Fibroblast of upper back skin (primary cell): ENCODE measurements around the gene RABEPK.
A peak's percentile ranks its signal among the peaks of the same experiment; 100 is the strongest.
"Not testable (repeated sequence)": the region's sequence is repeated elsewhere in the genome, so short reads cannot be mapped to it uniquely, and the experiment has no call there.

ENCODE experiments used
- DNase-seq: peaks from one replicate; pipeline ENCODE4 v3.0.0-alpha.2; 2013

RABEPK gene

GRCh38 chr9:125200216-125201047 is at the start of gene RABEPK:
Gene RABEPK, plus strand, starts transcription at chr9:125200542. Its CDS starts 2,472 bp downstream, at chr9:125203014.
- DNase-seq: peak; percentile 95

GRCh38 chr9:125151730-125152129 is 48.6 kb upstream of the RABEPK start:
- no peak for DNase-seq

- DNase-seq: no peak
These were observed 46.5 kb upstream of the RABEPK start for GRCh38 chr9:125153712-125154367.

- DNase-seq: no peak
These were observed 43.8 kb upstream of the RABEPK start for GRCh38 chr9:125156551-125156950.

- no peak for DNase-seq
These were observed 39.6 kb upstream of the RABEPK start for GRCh38 chr9:125160750-125161149.

- peak; percentile 60 for DNase-seq
These were observed 38.9 kb upstream of the RABEPK start for GRCh38 chr9:125161284-125161918.

- not testable (repeated sequence) for DNase-seq
These were observed 37.5 kb upstream of the RABEPK start for GRCh38 chr9:125162891-125163290.

GRCh38 chr9:125166762-125167161 is 33.6 kb upstream of the RABEPK start:
- no peak for DNase-seq

GRCh38 chr9:125169895-125170294 is 30.4 kb upstream of the RABEPK start:
- no peak for DNase-seq

- peak; percentile 26 for DNase-seq
These were observed 28.1 kb upstream of the RABEPK start for GRCh38 chr9:125172031-125172755.

- peak; percentile 58 for DNase-seq
These were observed 23.7 kb upstream of the RABEPK start for GRCh38 chr9:125176636-125177035.

GRCh38 chr9:125177888-125178287 is 22.5 kb upstream of the RABEPK start:
- no peak for DNase-seq

- DNase-seq: not testable (repeated sequence)
These were observed 20.6 kb upstream of the RABEPK start for GRCh38 chr9:125179776-125180175.

- DNase-seq: no peak
These were observed 19.5 kb upstream of the RABEPK start for GRCh38 chr9:125180876-125181275.

- not testable (repeated sequence) for DNase-seq
These were observed 18.6 kb upstream of the RABEPK start for GRCh38 chr9:125181756-125182155.

GRCh38 chr9:125183054-125183453 is 17.3 kb upstream of the RABEPK start:
- DNase-seq: peak; percentile 36

GRCh38 chr9:125183561-125183960 is 16.8 kb upstream of the RABEPK start:
- DNase-seq: no peak

- no peak for DNase-seq
These were observed 11.4 kb upstream of the RABEPK start for GRCh38 chr9:125189011-125189360.

- peak; percentile 95 for DNase-seq
These were observed 10.7 kb upstream of the RABEPK start, which contains the start of gene PPP6C for GRCh38 chr9:125189361-125190289. Gene PPP6C, minus strand, starts transcription at chr9:125189803. Its CDS starts 85 bp downstream, at chr9:125189718.

GRCh38 chr9:125190361-125190801 is 10.0 kb upstream of the RABEPK start:
- no peak for DNase-seq

- not testable (repeated sequence) for DNase-seq
These were observed 5.9 kb upstream of the RABEPK start for GRCh38 chr9:125194466-125194865.

- DNase-seq: not testable (repeated sequence)
These were observed 4.8 kb upstream of the RABEPK start for GRCh38 chr9:125195591-125195990.
